AG09319 (cell line): ENCODE results near the gene DPH3.

Experiments used
- DNase-seq: peaks from one replicate; pipeline ENCODE4 v3.0.0-alpha.2; 2010; ENCODE audit warnings: low read depth; ENCODE audit errors: extremely low read depth
- TF ChIP-seq, protein P1 (sequence below): IDR thresholded peaks from 2 replicates; pipeline ENCODE4 v1.5.1; 2011; ENCODE audit warnings: low read depth, mild to moderate bottlenecking, inconsistent platforms, low read length, moderate library complexity

DPH3 gene

DNA sequence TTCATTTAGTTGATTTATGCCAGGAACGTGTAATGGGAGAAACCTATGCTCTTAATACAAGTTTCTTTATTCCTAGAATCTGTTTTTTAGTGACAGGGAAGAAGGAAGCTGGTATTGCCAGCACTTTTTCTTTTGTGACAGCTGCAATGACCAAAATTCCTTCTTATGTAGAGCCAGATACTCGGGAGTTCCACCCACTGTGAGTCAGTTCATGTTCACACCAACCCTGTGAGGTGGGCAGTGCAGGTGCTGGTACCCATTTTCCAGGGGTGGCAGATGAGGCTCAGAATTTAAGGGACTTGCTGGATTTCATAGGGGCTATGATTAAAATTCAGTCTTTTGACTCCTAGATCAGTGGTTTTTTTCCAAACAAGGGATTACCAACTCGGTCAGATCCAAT, 35.0 kb upstream of the DPH3 start:
- TF ChIP-seq, protein P1, sequence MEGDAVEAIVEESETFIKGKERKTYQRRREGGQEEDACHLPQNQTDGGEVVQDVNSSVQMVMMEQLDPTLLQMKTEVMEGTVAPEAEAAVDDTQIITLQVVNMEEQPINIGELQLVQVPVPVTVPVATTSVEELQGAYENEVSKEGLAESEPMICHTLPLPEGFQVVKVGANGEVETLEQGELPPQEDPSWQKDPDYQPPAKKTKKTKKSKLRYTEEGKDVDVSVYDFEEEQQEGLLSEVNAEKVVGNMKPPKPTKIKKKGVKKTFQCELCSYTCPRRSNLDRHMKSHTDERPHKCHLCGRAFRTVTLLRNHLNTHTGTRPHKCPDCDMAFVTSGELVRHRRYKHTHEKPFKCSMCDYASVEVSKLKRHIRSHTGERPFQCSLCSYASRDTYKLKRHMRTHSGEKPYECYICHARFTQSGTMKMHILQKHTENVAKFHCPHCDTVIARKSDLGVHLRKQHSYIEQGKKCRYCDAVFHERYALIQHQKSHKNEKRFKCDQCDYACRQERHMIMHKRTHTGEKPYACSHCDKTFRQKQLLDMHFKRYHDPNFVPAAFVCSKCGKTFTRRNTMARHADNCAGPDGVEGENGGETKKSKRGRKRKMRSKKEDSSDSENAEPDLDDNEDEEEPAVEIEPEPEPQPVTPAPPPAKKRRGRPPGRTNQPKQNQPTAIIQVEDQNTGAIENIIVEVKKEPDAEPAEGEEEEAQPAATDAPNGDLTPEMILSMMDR: no peak
- DNase-seq: no peak

DNA sequence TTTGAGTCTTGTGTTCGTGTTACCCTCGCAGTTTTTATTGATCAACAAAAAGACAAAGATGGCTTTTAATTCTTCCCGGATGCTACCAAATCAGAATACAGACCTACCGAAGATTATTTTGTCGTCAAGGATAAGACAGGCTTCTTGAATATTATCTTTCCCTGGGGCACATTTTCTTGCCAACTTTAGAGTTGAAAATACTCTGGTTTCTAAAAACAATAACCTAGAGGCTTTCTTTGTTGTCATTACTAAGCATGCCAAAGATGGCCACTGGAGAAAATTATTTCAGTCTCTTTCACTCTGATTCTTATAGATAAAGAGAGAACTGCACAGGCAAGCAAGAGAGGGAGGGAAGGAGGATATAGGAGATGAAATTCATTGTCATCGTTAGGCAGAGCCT, 34.1 kb upstream of the DPH3 start:
- TF ChIP-seq, protein P1: no peak
- DNase-seq: no peak

DNA sequence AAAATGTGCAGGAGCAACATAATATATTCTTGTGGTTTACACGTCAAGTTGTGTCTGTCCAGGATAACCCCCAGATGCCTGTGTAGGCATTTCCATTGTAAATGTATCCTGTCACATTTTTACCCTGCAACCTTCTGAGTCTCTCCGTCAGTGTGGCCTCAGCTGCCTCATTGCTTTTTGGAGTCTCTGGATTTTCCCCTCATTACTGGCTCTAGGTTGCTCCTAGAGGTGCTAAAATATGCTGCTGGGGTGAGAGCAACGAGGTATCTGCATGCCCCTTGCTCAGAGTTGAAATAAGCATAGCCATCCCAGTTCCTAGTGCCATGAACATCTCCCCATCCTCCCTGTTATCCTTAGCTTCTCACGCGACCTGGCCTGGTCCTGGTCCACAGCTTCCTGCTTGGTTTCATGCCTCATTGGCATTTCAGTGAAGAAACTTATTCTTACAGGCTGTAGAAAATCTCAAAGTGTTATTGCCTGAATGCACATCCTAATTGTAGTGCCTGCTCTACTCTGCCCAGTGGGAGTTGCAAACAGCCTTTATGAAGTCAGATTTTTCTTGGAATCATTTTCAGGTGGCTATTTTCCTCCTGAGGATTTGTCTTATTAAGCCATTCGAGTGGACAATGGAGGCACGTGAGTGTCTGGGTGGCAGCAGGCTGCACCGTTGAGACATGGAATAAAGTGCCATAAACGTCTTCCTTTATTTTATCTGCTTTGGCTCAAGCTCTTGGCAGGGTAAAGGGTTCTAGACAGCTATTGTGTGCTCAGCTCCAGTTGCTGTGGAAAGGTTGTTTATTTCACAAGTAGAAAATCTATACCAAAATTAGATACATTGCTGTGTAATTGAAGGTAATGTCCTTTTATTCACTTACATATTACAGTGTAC, 33.5 kb upstream of the DPH3 start:
- TF ChIP-seq, protein P1: no peak
- DNase-seq: no peak

DNA sequence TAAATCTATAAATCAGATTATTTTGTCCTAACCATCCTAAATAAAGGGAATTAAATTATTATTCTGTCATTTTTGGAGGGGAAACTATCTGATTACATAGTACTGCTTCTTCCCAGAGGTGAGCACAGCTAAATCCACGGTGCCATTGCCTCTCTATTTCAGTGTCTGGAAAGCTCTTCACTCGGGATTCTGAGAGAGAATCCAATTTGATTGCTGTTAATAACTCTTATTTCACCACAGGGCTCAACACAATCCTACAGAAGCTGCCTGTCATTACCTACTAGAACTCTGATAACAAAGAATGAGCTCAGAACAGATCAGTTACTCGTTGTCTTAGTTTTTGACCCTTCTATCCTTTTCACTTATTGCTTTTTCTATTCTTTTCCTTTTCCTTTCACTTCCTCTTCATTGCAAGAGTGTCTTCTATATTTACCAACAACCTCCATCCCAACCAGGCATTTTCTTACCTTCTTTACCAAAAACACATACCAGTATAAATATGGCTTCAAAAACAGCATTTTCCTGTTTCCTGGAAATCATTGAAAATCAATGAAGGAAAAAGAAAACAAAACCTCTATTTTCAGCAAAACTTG, 30.7 kb upstream of the DPH3 start:
- DNase-seq: no peak
- TF ChIP-seq, protein P1: no peak

DNA sequence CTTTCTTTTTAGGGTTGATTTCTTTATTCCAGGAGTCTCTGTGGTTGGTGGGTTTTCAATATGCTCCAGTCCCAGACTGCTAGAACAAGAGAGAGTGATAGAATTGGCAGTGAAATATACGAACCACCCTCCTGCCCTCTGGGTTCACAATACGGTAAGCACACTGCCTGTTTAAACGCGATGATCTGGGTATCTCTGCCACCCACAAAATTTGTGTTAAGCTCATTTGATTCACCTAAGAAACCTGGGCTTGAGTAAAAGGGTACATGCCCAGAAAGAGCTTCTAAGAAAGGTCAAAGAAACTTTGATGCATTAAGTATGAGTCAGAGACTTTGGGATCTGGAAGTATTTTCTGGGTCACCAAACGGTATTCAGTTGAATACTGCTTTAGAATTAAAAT, 30.1 kb upstream of the DPH3 start:
- TF ChIP-seq, protein P1: no peak
- no peak for DNase-seq

DNA sequence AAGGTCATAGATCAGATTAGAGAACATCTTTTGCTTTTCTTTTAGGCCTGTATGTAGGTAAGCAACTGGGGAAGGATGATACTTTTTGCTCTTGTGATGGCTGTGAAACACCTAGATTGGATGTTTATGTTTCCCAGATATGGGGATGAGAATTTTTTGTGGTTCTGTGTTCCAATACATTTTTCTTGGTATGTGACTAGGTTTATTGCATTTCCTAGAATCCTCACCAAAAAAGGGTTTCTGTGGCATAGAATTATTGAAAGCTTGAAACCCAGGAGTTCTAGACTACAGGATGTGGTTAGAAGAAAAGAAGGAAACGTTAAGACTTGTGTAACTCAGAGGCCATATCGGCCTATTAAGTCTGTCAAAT, 26.1 kb upstream of the DPH3 start:
- DNase-seq: no peak
- TF ChIP-seq, protein P1: no peak
